GM23338 (cell line): ENCODE results near the gene FAM120A. TPM values are rescaled to one million over a fixed set of nuclear protein-coding genes. Genes with fewer than 3 reads are reported as not detected.

ENCODE experiments used
- ATAC-seq: fragments of 200-7000 bp; cut with Tn5 transposase; 3 replicates; pipeline ENCODE4 v1.9.1; 2020
- DNase-seq: peaks from one replicate; pipeline ENCODE4 v3.0.0-alpha.2; 2015; ENCODE audit warnings: low spot score
- H2AFZ ChIP-seq: fragments of 200-600 bp; sonication (generic); 2 replicates; pipeline ENCODE4 v1.8.0; 2016; ENCODE audit warnings: antibody characterized with exemption, mild to moderate bottlenecking, moderate library complexity
- H3F3A ChIP-seq: fragments of 200-600 bp; sonication (generic); replicated peaks from 2 replicates; pipeline ENCODE4 v1.8.0; 2017; ENCODE audit warnings: antibody characterized with exemption, mixed run types, low read depth
- H3K27ac ChIP-seq: fragments of 200-600 bp; sonication (generic); 2 replicates; pipeline ENCODE4 v1.6.1; 2016; ENCODE audit warnings: low read depth
- H3K27me3 ChIP-seq: fragments of 200-600 bp; sonication (generic); 2 replicates; pipeline ENCODE4 v1.8.0; 2016; ENCODE audit warnings: mild to moderate bottlenecking, mixed run types, moderate library complexity; ENCODE audit not compliant: insufficient read depth
- H3K36me3 ChIP-seq: fragments of 200-600 bp; sonication (generic); 2 replicates; pipeline ENCODE4 v1.8.0; 2016; ENCODE audit warnings: mild to moderate bottlenecking; ENCODE audit not compliant: insufficient read depth
- H3K4me1 ChIP-seq: fragments of 200-600 bp; sonication (generic); 2 replicates; pipeline ENCODE4 v1.8.0; 2016; ENCODE audit warnings: mild to moderate bottlenecking, moderate library complexity; ENCODE audit not compliant: insufficient read depth
- H3K4me2 ChIP-seq: fragments of 200-600 bp; sonication (generic); 2 replicates; pipeline ENCODE4 v1.7.1; 2017; ENCODE audit warnings: mixed run types
- H3K4me3 ChIP-seq: fragments of 200-600 bp; sonication (generic); 2 replicates; pipeline ENCODE4 v1.6.1; 2016; ENCODE audit warnings: mixed run types
- H3K79me2 ChIP-seq: fragments of 200-600 bp; sonication (generic); replicated peaks from 2 replicates; pipeline ENCODE4 v1.8.0; 2017; ENCODE audit warnings: mild to moderate bottlenecking; ENCODE audit not compliant: insufficient read depth
- H3K9me2 ChIP-seq: fragments of 200-600 bp; sonication (generic); 2 replicates; pipeline ENCODE4 v1.8.0; 2017; ENCODE audit not compliant: insufficient read depth
- H4K20me1 ChIP-seq: fragments of 200-600 bp; sonication (generic); replicated peaks from 2 replicates; pipeline ENCODE4 v1.8.0; 2017; ENCODE audit warnings: mild to moderate bottlenecking; ENCODE audit not compliant: insufficient read depth
- H3K27ac Mint-ChIP-seq: 2 replicates; pipeline ENCODE4 v1.8.0; 2020; ENCODE audit warnings: inconsistent platforms, mild to moderate bottlenecking, moderate library complexity, mixed read lengths
- H3K27me3 Mint-ChIP-seq: 3 replicates; pipeline ENCODE4 v1.8.0; 2022; ENCODE audit warnings: low read depth, mild to moderate bottlenecking, moderate library complexity, mixed read lengths, inconsistent platforms; ENCODE audit not compliant: insufficient read depth, poor library complexity
- H3K36me3 Mint-ChIP-seq: 3 replicates; pipeline ENCODE4 v1.8.0; 2021; ENCODE audit warnings: low read depth, mild to moderate bottlenecking, inconsistent platforms, moderate library complexity, mixed read lengths
- H3K4me1 Mint-ChIP-seq: 3 replicates; pipeline ENCODE4 v1.8.0; 2020; ENCODE audit warnings: mild to moderate bottlenecking, inconsistent platforms, mixed read lengths
- H3K4me3 Mint-ChIP-seq: 3 replicates; pipeline ENCODE4 v1.8.0; 2021; ENCODE audit warnings: moderate library complexity, mild to moderate bottlenecking, inconsistent platforms, mixed read lengths
- H3K9me3 Mint-ChIP-seq: 3 replicates; pipeline ENCODE4 v1.8.0; 2020; ENCODE audit warnings: moderate library complexity, mild to moderate bottlenecking, inconsistent platforms, mixed read lengths
- NANOG ChIP-seq: IDR thresholded peaks from 2 replicates; pipeline ENCODE4 v1.6.1; 2016; ENCODE audit warnings: antibody characterized with exemption, borderline replicate concordance
- STAT1 ChIP-seq: IDR thresholded peaks from one replicate; pipeline ENCODE4 v1.6.1; 2016; ENCODE audit warnings: antibody characterized with exemption; ENCODE audit not compliant: unreplicated experiment
- ZNF331 ChIP-seq: fragments of 250-450 bp; sonication (Bioruptor Pico); IDR thresholded peaks from 2 replicates; pipeline ENCODE4 v1.5.0; 2020; ENCODE audit warnings: low read depth, mild to moderate bottlenecking, moderate library complexity
- ZNF462 ChIP-seq: fragments of 250-450 bp; sonication (Bioruptor Pico); IDR thresholded peaks from 2 replicates; pipeline ENCODE4 v1.5.0; 2020; ENCODE audit warnings: mild to moderate bottlenecking, moderate library complexity
- polyA plus RNA-seq: library from polyadenylated mRNA; unstranded; fragments of >200 nt; fragmentation: Nextera tagmentation; extraction: Ambion mirVana; gene quantifications from 2 replicates; pipeline ENCODE4 v1.2.1, GENCODE V29; 2016
- total RNA-seq: library from RNA; depleted of rRNA; stranded (reverse); fragments of >200 nt; shearing (Covaris generic); gene quantifications from 2 replicates; pipeline ENCODE4 v1.2.3, GENCODE V29; 2014

Gene FAM120A
- total and polyA plus RNA-seq, 2 experiments from 2014 or later: 28.2 to 52.5 TPM

- H3K4me1 ChIP-seq: peaks cover 61% of the 10 kb centered on the region
- TF ChIP-seq STAT1 (no peak), ZNF331 (CRISPR knock-in tag) (no peak), NANOG (no peak)
- Mint-ChIP-seq H3K27me3 (peaks cover 2% of the 10 kb centered on the region), H3K27ac (peak overlapping the region; percentile 95), H3K36me3 (peaks cover 7% of the 10 kb centered on the region; the same call in 2 of the 3 replicates), H3K4me1 (peaks cover 70% of the 10 kb centered on the region), H3K9me3 (no peaks in the 10 kb centered on the region), H3K4me3 (no peak overlapping the region)
- H3K27ac ChIP-seq: peak overlapping the region; percentile 10; the same call in 1 of the 2 replicates
- DNase-seq (no peak), ATAC-seq (no peak)
- H3K4me3 ChIP-seq: no peak overlapping the region
- H2AFZ ChIP-seq: no peak overlapping the region
- H4K20me1 ChIP-seq: peaks cover 43% of the 10 kb centered on the region
- peak overlapping the region; percentile 41 for H3K4me2 ChIP-seq
- no peaks in the 10 kb centered on the region for H3K27me3 ChIP-seq
- H3K79me2 ChIP-seq: peaks cover 99% of the 10 kb centered on the region
- no peaks in the 10 kb centered on the region for H3F3A ChIP-seq
- no peaks in the 10 kb centered on the region for H3K9me2 ChIP-seq
- no peaks in the 10 kb centered on the region for H3K36me3 ChIP-seq
Observed at GRCh38 chr9:93467062-93467416, 15.6 kb downstream of the FAM120A start.

- H3K4me2 ChIP-seq: peak overlapping the region; percentile 41
- TF ChIP-seq ZNF462 (CRISPR knock-in tag): no peak
- TF ChIP-seq NANOG: no peak
- H3K9me2 ChIP-seq: no peaks in the 10 kb centered on the region
- peak overlapping the region; percentile 10; the same call in 1 of the 2 replicates for H3K27ac ChIP-seq
- no peaks in the 10 kb centered on the region for H3F3A ChIP-seq
- no peak overlapping the region for H2AFZ ChIP-seq
- no peaks in the 10 kb centered on the region; the same call in 1 of the 2 replicates for H3K36me3 ChIP-seq
- H3K27me3 ChIP-seq: no peaks in the 10 kb centered on the region
- Mint-ChIP-seq H3K27ac (peak overlapping the region; percentile 95), H3K4me1 (peaks cover 69% of the 10 kb centered on the region), H3K36me3 (peaks cover 12% of the 10 kb centered on the region; the same call in 2 of the 3 replicates), H3K4me3 (no peak overlapping the region), H3K27me3 (peaks cover 2% of the 10 kb centered on the region), H3K9me3 (no peaks in the 10 kb centered on the region)
- peaks cover 99% of the 10 kb centered on the region for H3K79me2 ChIP-seq
- H3K4me3 ChIP-seq: no peak overlapping the region
- ATAC-seq (peak; percentile 15; the same call in 2 of the 3 replicates), DNase-seq (no peak)
- peaks cover 43% of the 10 kb centered on the region for H4K20me1 ChIP-seq
- H3K4me1 ChIP-seq: peaks cover 61% of the 10 kb centered on the region
Observed at GRCh38 chr9:93467462-93467861, 16.0 kb downstream of the FAM120A start.
